HG03354 (cell line): Measurements from ENCODE around the gene SLC7A5.
"Not testable (repeated sequence)": the region's sequence is repeated elsewhere in the genome, so short reads cannot be mapped to it uniquely, and the experiment has no call there.

Source experiments
- ATAC-seq: cut with Tn5 transposase; IDR thresholded peaks from one replicate; pipeline ENCODE4 v1.9.1; 2021; ENCODE audit warnings: mild to moderate bottlenecking; ENCODE audit not compliant: unreplicated experiment, poor library complexity, severe bottlenecking

Gene SLC7A5

GRCh38 chr16:87869061-87869878 lies at the start of gene SLC7A5:
Gene SLC7A5 (minus strand): TSS chr16:87869507. CDS start chr16:87869422, 85 bp downstream.
- ATAC-seq = peak; percentile 69

DNA sequence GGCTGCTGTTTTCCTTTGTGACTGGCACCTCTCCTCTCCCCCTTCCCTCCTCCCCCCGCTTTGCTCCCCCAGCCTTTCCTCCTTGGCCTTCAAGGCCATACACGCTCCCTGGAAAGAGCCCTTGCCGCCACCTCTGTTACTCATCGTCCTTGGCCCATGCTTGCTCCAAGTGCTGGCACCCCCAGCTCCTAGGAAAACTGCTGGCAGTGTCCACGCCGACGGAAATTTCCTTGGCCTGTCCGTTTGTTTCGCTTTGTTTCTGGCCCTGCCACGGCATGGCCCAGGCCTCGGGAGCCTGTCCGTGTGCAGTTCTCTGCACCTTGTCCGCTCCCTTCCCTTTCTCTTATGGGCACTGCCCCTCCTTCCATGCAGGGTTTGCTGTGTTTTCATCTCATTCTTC lies 49.0 kb upstream of the SLC7A5 start:
- ATAC-seq = no peak

DNA sequence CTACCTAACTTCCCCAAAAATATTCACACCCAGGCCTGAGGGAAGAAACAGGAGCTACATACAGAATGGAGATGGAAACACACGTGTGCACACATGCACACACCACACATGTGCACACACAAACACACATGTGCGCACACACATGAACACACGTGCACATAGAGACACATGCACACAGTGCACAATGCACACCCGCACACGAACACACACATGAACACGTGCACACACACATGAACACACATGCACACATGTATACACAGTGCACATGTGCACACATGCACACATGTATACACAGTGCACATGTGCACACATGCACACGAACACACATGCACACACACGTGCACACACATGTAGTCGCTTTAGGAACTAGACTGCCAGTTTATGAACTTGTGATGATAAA lies 48.2 kb upstream of the SLC7A5 start:
- ATAC-seq = no peak

DNA sequence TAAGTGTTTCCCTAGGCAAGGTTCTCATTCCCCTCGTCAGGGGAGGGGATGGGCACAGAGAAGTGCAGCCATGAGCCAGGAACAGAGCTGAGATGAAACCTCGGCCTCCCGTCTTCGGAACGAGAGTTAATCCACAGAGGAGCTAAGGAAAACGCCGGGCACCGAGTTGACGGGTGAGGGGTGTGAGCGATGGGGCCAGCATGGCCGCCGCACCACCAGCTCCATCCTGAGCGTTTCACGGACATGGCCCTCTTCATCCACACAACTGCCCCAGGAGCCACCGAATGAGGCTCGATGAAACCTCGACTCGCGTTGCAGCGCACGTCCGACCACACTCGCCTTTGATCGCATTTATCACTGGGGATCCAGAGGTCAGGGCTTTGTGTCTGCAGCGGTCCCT lies 45.5 kb upstream of the SLC7A5 start:
- ATAC-seq = no peak

DNA sequence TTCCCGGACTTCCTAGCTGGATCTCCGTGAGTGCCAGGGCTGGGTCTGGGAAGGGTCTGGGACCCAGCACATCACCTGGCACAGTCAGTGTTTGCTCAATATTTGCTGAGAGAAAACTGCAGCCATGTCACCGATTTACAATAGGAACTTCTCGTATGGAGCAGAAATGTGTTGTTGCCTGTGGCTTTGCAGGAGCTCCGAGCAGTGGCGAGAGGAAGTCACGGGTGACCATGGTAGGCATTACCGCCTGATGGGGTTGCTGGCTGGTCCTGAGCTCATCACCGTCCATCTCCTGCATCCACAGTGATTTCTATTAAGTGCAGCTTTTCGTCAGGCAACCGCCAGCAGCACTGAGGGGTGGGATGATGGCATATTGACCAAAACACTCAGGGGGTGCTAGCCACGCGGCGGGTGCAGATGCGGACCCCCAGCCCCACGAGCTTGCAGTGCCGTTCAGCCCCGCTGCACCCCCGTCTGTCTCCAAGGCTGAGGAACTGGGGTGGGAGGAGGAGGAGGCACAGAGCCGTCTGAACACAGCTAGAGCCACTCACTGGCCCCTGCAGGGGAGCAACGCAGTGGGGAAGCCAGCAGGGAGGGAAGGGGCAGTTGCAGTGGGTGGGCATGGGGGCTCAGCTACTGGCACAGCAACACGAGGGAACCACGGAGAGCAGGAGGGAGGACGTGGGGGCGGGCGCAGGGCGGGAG lies 44.9 kb upstream of the SLC7A5 start:
- ATAC-seq = not testable (repeated sequence)

GRCh38 chr16:87912691-87913090 lies 43.4 kb upstream of the SLC7A5 start:
- ATAC-seq = not testable (repeated sequence)

- not testable (repeated sequence) for ATAC-seq
These were observed 41.9 kb upstream of the SLC7A5 start for GRCh38 chr16:87911106-87911763.

DNA sequence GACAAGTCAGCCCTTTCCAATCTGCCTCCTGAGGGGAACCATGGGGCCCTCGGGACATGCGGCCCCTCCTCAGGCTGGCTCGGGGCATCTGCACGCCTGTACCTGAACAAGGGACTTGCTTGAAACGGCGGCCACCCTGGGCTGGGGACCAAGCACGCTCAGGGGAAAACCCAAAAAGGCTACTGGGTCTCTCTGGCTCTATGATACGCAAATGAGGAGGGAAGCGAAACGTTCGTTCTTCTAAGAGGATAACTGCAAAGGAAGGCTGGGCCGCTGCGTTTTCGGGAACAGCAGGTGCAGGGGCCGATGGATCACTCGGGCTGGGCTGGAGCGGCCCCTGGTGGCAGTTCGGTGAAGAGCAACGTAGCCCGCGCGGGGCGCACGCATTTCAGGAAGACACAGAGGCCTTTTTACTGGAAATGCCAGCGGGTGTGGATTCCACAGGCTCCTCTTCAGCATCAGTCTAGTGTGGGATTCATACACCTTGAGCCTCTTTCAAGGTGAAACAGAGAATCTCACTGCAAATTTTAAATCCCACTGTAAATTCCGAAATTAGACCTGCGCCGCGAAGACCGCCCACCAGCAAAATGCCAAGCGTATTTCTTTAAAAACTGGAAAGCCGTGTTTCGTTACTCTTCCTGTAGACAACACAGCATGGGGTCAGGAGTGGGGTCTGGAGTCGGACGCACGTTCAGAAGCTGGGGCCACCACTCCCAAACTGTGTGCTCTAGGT lies 40.1 kb upstream of the SLC7A5 start:
- ATAC-seq = peak; percentile 86

DNA sequence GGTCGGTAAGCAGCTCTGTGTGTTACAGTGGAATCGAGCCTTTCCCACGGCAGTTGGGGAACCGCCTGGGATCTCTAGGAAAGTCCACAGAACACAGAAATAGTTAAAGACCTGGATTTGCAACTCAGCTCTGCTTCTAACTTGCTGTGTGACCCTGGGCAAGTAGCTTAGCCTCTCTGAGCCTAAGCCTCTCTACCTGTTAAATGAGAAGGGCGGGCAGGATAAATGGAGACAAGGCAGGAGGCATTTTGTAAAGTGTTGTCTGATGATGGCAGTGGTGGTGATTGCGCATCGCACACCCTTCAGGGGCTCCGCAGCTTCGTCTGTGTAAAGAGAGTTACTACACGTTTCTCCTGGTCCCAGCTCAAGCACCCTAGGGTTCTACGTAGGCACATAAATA lies 38.8 kb upstream of the SLC7A5 start:
- ATAC-seq = not testable (repeated sequence)

DNA sequence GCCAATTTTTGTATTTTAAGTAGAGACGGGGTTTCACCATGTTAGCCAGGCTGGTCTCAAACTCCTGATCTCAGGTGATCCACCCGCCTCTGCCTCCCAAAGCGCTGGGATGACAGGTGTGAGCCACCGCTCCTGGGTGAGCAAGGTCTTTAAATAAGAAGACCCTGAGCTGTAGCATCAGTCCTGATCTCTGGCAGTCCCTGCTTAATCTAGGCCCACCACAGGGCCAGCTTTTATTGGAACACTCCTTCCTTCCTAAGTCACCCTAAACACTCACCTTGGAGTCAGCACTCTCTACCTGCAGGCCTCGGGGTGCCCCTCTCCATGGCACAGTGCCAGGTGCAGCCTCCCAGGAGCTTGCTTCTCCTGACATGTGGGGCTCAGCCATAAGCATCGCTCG lies 36.2 kb upstream of the SLC7A5 start:
- not testable (repeated sequence) for ATAC-seq

GRCh38 chr16:87904963-87905362 lies 35.7 kb upstream of the SLC7A5 start:
- not testable (repeated sequence) for ATAC-seq

- ATAC-seq = not testable (repeated sequence)
These were observed 31.2 kb upstream of the SLC7A5 start for GRCh38 chr16:87900489-87900888.

DNA sequence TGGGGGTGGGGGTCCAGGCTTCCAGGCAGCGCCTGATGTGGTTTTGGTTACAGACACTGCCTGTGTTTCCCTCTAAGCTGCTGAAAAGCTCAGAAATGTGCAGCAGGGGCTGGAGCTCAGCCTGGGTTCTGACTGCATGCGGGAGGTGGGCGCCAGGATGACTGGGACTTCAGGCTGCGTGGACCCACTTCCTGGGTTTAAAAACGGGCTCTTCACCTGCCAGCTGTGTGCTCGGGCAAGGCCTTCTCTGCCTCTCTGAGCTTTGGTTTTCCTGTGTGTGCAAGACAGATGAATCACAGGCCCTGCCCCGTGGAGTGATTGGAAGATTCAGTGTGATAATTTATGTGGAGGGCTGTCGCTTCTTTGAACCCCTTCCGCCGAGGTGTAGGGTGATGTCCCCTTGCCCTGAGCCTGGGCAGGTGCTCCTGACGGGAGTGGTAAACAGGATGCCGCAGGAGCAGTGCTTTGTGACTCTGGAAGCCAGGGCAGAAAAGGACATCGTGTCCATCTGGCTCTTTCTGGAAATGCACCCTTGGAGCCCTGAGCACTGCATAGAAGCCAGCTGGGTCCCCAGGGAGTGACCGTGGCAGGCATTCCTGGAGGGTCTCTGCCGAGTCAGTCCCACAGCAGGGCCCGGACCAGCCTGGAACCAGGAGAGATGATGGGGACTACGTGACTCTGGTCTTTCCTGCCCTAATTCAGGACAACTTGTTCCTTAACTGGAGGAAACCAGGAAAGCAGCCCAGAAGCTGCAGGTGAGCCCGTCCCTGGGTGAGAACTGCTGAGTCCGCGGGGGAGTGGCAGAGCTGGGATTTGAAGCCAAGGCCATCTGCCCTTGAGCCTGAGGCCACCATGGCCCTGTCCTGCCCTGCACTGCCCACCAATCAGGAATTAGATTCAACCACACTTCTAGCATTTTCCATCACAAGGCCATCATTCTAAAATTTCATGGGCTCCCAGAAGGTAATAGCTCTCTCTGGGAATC lies 28.5 kb upstream of the SLC7A5 start:
- no peak for ATAC-seq

DNA sequence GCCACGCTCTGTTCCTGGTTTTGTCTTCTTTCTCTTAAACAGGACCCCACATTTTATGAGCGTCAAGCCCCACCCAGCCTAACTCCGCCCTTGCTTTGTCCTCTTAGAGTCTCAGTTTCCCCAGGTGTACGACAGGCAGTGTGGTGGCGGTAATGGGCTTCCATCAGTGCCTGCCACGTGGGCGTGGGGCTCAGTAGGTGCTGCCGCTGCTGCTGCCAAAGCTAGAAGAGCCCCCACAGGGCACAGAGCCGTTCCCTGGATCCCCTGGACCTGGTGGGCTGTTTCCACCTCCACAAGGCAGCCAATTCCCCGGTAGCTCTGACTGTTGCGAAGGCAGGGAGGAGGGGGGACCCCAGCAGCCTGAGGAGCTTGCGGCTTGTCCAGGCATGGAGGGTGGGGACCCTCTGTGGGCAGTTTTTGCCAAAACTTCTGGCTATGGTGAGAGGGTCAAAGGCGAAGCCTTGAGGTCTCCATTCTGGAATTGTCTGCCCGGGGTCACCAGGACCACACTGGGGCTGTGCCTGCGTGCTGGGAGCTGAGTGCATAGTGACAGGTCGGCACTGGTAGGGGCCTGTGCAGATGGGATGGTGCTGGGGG lies 27.7 kb upstream of the SLC7A5 start:
- ATAC-seq = not testable (repeated sequence)

- not testable (repeated sequence) for ATAC-seq
These were observed 27.0 kb upstream of the SLC7A5 start for GRCh38 chr16:87896176-87896890.

- ATAC-seq = peak; percentile 75
These were observed 26.4 kb upstream of the SLC7A5 start for GRCh38 chr16:87895641-87896141.

GRCh38 chr16:87894005-87894404 lies 24.7 kb upstream of the SLC7A5 start:
- not testable (repeated sequence) for ATAC-seq

GRCh38 chr16:87891764-87892163 lies 22.5 kb upstream of the SLC7A5 start:
- ATAC-seq = no peak
